K562 (cell line): Measurements from ENCODE around the gene MFSD11. TPM values are rescaled to one million over a fixed set of nuclear protein-coding genes. Genes with fewer than 3 reads are reported as not detected.

Experiments
- CREM ChIP-seq: IDR thresholded peaks from 2 replicates; pipeline ENCODE4 v1.6.1; 2014; ENCODE audit warnings: antibody characterized with exemption, low read depth
- GTF2E2 ChIP-seq: fragments of 200-800 bp; sonication (Bioruptor generic); IDR thresholded peaks from 2 replicates; pipeline ENCODE4 v1.6.1; 2016; ENCODE audit warnings: missing genetic modification characterization, missing compliant biosample characterization
- NKRF ChIP-seq: fragments of 450-650 bp; IDR thresholded peaks from 2 replicates; pipeline ENCODE4 v1.6.1; 2016; ENCODE audit warnings: borderline replicate concordance
- PTBP1 ChIP-seq: fragments of 200-400 bp; formaldehyde crosslinking; IDR thresholded peaks from 2 replicates; pipeline ENCODE4 v1.6.1; 2017; ENCODE audit warnings: low read depth, low read length
- RBFOX2 ChIP-seq: fragments of 200-400 bp; formaldehyde crosslinking; IDR thresholded peaks from 2 replicates; pipeline ENCODE4 v1.6.1; 2017; ENCODE audit warnings: low read depth, mild to moderate bottlenecking, low read length, moderate library complexity
- SIN3B ChIP-seq: fragments of 450-650 bp; IDR thresholded peaks from 2 replicates; pipeline ENCODE4 v1.6.1; 2017; ENCODE audit warnings: low read depth, mild to moderate bottlenecking, moderate library complexity
- TRIM28 ChIP-seq: fragments of 450-650 bp; IDR thresholded peaks from 2 replicates; pipeline ENCODE4 v1.6.1; 2017
- ZBTB49 ChIP-seq: sonication (generic); formaldehyde crosslinking; IDR thresholded peaks from 2 replicates; pipeline ENCODE4 v1.8.0; 2022; ENCODE audit warnings: missing genetic modification reagents, mild to moderate bottlenecking, borderline replicate concordance
- ZNF165 ChIP-seq: fragments of 250-450 bp; sonication (Bioruptor Pico); IDR thresholded peaks from 2 replicates; pipeline ENCODE4 v1.4.0; 2020; ENCODE audit warnings: borderline replicate concordance
- ZNF212 ChIP-seq: fragments of 450-650 bp; formaldehyde crosslinking; IDR thresholded peaks from 2 replicates; pipeline ENCODE4 v1.4.0; 2020; ENCODE audit warnings: mild to moderate bottlenecking
- ZZZ3 ChIP-seq: fragments of 450-650 bp; IDR thresholded peaks from 2 replicates; pipeline ENCODE4 v1.6.1; 2016; ENCODE audit warnings: antibody characterized with exemption, mild to moderate bottlenecking, moderate library complexity
- polyA plus RNA-seq, 8 experiments: library from polyadenylated mRNA; depleted of rRNA in 4 of 8; stranded (reverse) in 5 of 8; unstranded in 3 of 8; fragments of >200 nt; fragmentation: Nextera tagmentation in 2 of 8; fragmentation: Illumina TruSeq in 1 of 8; extraction: Ambion mirVana in 2 of 8; extraction: Trizol in 1 of 8; gene quantifications; 2 replicates each; pipeline versions ENCODE4 v1.2.1 to v1.2.3, GENCODE V29; 2011 to 2014; ENCODE audit warnings: inconsistent platforms in 1 of 8, missing spikeins in 1 of 8
- total RNA-seq, 7 experiments: library from RNA; depleted of rRNA in 6 of 7; stranded (reverse); fragments of >200 nt in 6 of 7; fragmentation: Illumina TruSeq in 2 of 7; extraction: Trizol in 2 of 7; gene quantifications; 2 replicates each; pipeline versions ENCODE4 v1.2.1 to v1.2.3, GENCODE V29; 2011 to 2021; ENCODE audit warnings: low replicate concordance in 1 of 7
- TF ChIP-seq, protein P1 (sequence below), 2 experiments: fragments of 450-650 bp; IDR thresholded peaks; 2 replicates each; pipeline ENCODE4 v1.6.1; 2016
- TF ChIP-seq, protein P2 (sequence below): sonication (generic); formaldehyde crosslinking; IDR thresholded peaks from 2 replicates; pipeline ENCODE4 v1.8.1; 2023; ENCODE audit warnings: mild to moderate bottlenecking, missing genetic modification reagents
- TF ChIP-seq, protein P3 (sequence below): IDR thresholded peaks from 2 replicates; pipeline ENCODE4 v1.6.1; 2012; ENCODE audit warnings: low read depth, low read length, improper control_type of control experiment, borderline replicate concordance

The MFSD11 gene
- total and polyA plus RNA-seq, 9 of the 15 experiments (the other 6 are each of a cell fraction or from before 2014, with no cell fraction given): 14.4 to 24.5 (median 19.9) TPM

GRCh38 chr17:76726231-76726775 is 11.6 kb upstream of the MFSD11 start, which contains the start of gene JMJD6 (continued):
- TF ChIP-seq, protein P1, sequence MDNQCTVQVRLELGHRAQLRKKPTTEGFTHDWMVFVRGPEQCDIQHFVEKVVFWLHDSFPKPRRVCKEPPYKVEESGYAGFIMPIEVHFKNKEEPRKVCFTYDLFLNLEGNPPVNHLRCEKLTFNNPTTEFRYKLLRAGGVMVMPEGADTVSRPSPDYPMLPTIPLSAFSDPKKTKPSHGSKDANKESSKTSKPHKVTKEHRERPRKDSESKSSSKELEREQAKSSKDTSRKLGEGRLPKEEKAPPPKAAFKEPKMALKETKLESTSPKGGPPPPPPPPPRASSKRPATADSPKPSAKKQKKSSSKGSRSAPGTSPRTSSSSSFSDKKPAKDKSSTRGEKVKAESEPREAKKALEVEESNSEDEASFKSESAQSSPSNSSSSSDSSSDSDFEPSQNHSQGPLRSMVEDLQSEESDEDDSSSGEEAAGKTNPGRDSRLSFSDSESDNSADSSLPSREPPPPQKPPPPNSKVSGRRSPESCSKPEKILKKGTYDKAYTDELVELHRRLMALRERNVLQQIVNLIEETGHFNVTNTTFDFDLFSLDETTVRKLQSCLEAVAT (IDR thresholded peaks at IDR 0.05): peak; percentile 41 to 89; a peak in 3 of 4 replicates
- TF ChIP-seq TRIM28 (no peak), PTBP1 (no peak), NKRF (peak; percentile 54; the same call in 1 of the 2 replicates), ZZZ3 (no peak), CREM (peak; percentile 95; the same call in 1 of the 2 replicates), ZBTB49 (no peak), SIN3B (no peak), ZNF212 (no peak), ZNF165 (CRISPR knock-in tag) (no peak), GTF2E2 (tag) (no peak), RBFOX2 (peak; percentile 98)
- TF ChIP-seq, protein P2, sequence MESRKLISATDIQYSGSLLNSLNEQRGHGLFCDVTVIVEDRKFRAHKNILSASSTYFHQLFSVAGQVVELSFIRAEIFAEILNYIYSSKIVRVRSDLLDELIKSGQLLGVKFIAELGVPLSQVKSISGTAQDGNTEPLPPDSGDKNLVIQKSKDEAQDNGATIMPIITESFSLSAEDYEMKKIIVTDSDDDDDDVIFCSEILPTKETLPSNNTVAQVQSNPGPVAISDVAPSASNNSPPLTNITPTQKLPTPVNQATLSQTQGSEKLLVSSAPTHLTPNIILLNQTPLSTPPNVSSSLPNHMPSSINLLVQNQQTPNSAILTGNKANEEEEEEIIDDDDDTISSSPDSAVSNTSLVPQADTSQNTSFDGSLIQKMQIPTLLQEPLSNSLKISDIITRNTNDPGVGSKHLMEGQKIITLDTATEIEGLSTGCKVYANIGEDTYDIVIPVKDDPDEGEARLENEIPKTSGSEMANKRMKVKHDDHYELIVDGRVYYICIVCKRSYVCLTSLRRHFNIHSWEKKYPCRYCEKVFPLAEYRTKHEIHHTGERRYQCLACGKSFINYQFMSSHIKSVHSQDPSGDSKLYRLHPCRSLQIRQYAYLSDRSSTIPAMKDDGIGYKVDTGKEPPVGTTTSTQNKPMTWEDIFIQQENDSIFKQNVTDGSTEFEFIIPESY (CRISPR knock-in tag): no peak
- TF ChIP-seq, protein P3, sequence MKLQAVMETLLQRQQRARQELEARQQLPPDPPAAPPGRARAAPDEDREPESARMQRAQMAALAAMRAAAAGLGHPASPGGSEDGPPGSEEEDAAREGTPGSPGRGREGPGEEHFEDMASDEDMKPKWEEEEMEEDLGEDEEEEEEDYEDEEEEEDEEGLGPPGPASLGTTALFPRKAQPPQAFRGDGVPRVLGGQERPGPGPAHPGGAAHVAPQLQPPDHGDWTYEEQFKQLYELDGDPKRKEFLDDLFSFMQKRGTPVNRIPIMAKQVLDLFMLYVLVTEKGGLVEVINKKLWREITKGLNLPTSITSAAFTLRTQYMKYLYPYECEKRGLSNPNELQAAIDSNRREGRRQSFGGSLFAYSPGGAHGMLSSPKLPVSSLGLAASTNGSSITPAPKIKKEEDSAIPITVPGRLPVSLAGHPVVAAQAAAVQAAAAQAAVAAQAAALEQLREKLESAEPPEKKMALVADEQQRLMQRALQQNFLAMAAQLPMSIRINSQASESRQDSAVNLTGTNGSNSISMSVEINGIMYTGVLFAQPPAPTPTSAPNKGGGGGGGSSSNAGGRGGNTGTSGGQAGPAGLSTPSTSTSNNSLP: no peak
